A172 (cell line): ENCODE measurements around the gene UBE2N. TPM values are rescaled to one million over a fixed set of nuclear protein-coding genes. Genes with fewer than 3 reads are reported as not detected.

Experiments used
- DNase-seq: peaks from one replicate; pipeline ENCODE4 v3.0.0-alpha.2; 2015; ENCODE audit warnings: low spot score
- total RNA-seq: library from RNA; depleted of rRNA; stranded (reverse); fragments of >200 nt; shearing (Covaris generic); gene quantifications from 2 replicates; pipeline ENCODE4 v1.2.3, GENCODE V29; 2014

The UBE2N gene
- total RNA-seq, 1 experiment from 2014 or later = 89.7 TPM

DNA sequence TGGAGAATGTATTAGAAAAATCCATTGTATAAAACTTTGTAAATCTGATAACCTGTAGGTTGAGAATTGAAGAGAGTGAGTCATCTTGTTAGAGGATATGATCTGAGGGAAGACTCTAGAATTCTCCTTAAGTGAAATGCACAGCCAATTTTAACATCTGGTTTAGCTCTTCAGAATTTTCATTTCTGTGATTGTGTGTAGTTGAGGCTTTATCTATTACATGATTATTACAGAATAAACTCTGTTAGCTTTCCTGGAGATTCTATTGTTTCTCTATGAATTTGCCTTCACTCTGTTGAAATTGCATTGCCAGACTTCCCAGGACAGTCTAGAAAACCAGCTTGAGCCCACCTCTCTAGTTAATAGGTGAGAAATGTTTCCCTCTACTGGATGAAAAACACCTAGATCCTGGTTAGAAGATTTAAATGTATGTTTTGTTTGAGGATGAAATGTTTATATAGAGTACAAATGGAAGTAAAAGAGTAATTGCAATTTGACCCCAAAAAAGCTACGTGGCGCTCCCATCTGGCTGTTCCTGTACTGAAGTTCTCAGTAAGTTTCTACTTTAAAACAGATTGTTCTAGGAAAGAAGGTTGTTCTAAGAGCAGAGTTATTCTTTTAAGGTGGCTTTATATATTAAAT is 61.1 kb downstream of the UBE2N start:
- no peak for DNase-seq

DNA sequence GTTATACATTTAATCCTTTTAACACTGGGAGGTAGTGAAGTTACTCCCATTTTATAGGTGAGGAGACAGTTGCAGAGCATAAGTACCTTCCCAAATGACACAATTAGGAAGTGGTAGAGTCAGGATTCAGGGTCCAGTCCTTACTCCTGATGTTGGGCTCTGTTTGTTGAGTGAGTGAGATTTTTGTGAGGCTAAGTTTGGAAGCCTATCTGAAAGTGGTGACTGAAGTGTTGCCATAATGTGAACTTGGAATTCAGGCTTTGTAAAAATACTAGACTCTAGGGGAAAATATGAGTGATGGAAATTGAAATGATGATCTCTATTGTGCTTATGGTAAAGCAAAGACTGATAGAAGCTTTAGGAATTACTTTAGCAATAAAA is 61.8 kb downstream of the UBE2N start:
- no peak for DNase-seq

DNA sequence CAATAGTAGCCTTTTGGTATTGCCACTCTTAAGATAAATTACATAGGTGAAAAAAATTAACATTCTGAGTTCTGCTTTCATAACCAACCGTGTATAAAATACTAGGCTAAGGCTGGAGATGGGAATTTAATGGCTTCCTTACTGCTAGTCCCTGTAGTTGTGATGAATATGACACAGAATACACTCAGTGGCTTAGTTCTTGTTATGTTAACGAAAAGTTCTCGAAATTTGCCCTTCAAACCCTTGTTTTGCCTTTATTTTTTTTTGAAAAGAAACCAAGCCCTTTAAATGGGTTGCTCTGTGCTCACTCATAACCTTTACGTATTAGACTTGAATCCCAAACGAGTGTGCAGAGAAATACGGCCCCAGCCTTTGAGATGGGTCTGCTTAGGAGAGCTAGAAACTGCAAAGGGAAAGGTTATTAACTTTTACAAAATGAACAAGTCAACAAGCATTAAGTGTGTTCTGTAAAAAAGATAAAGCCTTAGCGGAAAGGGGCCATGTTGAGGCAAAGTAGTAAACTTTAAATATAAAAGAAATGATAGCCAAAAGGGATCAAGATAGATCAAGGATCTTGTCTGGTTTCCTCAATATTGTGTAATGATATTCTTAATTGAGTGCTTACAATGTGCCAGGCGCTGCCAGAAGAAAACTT is 62.3 kb downstream of the UBE2N start:
- no peak for DNase-seq

DNA sequence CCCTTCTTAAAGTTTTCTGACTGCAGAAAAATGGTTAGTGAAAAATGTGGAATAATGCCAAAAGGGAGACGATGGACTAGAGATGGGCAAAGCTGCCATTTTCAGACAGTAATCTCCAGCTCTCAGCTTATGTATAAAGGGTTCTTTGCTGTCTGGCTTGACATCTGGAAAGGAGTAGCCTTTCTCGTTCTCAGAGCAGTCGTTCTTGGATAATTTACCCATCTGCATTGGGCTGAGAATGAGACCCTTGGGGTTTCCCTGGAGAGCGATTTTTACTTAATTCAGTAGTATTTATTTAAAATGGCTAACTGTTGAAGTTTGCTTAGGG is 62.8 kb downstream of the UBE2N start:
- DNase-seq = peak; percentile 28

DNA sequence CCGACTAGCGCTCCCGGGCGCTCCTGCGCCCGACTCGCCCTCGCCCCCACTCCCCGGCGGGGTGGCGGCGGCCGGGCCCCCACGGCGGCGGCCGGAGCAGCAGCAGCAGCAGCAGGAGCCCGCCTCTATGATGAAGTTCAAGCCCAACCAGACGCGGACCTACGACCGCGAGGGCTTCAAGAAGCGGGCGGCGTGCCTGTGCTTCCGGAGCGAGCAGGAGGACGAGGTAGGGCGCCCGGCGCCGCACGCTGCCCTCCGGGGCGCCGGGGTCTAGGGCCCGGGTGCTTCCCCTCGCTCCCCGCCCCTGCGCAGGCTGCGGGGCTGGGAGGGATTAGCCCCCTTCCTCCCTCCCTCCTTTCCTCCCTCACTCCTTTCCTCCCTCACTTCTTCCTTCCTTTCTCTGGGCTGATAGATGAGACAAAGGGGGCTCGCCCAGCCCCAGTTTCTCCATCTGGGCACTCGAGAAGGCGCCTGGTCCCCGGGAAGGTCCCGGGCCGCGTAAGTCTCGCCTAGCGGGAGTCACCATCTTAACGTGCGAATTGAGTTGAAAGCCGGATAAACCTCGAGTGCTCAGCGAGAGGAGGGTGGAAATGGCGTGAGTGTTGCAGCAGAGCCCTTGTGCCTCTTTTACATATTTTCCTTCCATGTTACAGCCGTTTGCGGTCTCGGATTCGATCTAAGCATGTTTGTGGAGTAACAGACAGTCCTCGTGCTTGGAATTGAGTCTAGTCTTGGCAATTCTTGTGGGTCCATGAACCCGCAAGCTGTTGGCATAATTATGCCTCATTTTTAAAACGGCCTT is 63.4 kb downstream of the UBE2N start:
- DNase-seq = peak; percentile 40

DNA sequence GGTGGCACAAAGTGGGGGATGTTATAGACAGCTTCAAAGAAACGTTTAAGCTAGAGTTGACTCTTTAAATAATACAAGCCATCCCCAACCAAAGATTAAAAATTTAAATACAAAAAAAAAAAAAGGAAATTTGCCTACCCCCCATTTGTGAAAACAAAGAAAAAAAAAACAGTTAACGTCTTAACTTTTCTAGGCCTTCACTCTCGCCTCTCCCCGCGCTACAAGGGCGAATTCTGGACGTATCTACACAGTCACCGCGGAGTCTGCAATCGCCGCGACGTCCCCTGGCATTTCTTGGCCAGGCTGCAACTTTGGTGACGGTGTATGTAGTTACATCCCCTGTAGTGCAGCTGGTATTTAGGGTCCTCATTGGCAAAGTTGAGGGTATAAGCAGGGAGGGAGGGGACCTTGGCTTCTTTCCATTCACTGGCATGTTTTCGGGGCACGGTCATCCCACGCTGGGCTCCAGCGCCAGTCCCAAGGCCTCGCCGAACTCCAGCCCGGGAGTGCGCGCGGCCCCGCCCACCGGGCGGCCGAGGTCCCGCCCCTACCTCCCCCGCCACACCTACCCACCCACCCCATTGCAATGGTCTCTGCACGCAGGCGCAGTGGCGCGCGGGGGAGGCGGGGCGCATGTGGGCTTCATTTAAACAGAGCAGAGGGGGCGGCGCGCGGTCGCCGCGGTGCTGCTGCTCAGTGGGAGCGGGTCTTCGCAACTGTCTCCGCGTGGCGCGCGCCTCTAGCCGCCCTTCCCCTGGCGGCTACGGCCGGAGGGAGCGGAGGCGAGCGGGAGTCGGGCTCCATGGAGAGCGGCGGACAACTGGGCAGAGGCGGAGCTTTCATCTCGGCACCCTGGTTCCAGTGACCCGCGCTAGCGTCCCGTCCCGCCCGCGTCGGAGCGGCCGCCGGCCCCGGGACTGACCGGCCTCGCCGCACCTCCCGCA is 64.2 kb downstream of the UBE2N start, which contains the start of gene NUDT4:
NUDT4 (plus strand) TSS at position 674 of the 944 bp plus-strand sequence. CDS start 398 bp downstream, outside the sequence.
- DNase-seq = peak; percentile 75

DNA sequence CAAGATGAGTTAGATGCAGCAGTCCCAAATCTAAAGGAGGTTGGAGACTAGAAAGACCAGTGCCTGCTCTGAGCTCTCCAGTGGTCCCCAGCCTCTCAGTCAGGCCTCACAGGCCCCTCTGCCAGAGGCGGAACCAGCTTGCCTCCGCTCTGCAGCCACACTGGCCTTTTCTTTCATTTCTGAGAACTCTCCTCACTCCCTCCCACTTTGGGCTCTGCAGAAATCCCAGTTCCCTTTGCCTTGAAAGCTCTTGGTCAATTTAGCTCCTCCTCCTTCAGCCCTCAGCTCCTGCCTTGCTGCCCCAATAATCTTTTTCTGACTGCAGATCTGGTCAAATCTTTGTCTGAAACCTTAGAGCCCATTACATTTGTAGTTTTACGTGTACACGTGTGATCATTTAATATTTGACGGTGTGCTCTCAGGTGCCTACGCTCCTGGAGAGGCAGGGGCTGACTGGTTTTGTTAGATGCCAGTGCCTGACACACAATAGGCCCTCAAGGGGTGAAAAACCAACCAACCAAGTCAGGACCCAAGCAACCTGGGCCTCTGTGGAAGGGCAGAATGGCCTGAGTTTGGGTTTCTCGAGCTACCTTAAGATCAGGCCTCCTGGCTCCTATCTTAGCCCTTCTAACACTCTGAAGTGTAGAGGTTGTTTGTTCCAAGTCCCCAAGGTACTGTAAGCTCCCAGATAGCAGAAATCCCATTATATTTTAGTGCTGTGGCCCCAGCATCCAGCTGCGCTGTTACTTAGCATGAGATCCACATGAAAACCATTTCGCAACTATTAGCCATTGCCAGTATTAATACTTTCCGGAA is 65.1 kb downstream of the UBE2N start:
- DNase-seq = no peak

DNA sequence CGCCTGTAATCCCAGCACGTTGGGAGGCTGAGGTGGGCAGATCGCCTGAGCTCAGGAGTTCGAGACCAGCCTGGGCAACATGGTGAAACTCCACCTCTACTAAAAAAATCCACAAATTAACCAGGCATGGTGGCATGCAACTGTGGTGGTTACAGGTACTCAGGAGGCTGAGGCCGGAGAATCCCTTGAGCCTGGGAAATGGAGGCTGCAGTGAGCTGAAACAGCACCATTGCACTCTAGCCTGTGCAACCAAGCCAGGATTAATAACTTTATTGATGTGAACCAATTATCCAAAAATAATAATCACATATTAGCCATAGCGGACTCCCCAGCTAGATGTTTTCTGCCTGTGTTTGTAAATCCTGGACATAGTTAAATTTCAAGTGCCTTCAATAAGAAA is 65.8 kb downstream of the UBE2N start:
- no peak for DNase-seq

DNA sequence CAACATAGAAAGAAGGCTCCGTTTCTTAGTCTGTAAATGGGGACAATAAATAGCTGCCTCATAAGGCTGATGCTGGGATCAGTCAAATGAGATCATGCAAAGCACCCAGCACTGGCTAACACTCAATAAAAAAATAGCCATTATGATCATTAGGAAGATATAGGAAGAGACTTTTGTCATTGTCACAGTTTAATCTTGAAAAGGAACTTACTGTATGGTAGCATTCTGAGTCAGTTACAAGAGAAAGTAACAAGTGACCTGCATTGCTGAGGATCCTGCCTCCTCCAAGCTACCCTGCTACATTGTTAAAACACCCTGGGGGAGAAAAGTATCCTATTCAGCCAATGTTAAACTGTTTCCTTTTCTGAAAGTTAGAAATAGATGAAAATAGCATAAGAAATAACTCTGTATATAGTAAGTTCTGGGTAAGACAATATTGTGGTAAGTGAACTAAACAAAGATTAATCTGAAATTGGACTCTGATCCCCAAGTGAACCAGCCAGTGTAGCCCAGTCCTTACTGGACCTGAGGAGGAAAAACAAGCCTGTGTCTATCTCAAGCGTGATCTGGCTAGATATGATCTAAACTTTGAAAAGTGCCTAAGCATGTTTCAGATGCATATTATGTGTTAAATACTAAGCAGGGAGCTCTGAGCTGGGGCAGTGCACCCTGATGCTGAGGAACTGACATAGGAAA is 67.6 kb downstream of the UBE2N start:
- DNase-seq = no peak

DNA sequence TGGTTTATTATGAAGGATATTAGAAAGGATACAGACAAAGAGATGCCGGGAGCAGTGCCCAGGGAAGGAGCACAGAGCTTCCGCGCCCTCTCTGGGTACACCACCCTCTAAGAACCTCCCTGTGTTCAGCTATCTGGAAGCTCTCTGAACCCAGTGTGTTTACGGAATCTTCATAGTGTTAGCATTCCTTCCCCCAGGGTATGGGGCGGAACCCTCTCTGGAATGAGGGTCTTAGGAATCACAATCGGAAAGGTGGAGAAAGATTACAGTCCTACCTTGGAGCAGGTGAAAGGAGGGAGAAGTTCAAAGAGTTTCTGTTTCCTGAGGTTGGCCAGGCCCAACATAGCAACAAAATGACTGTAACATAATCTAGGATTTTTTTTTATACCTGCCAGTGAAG is 70.8 kb downstream of the UBE2N start:
- DNase-seq = no peak

DNA sequence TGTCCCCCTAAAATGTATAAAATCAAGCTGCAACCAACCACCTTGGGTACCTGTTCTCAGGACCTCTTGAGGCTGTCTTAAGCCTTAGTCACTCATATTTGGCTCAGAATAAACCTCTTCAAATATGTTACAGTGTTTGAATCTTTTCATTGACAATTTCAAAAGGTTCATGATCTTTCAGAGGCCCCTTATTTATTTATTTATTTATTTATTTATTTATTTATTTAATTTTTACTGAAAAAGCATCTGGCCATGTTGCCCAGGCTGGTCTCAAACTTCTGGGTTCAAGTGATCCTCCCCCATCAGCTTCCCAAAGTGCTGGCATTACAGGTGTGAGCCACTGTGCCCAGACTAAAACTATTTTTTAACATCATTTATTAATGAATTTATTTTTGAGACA is 72.2 kb downstream of the UBE2N start:
- DNase-seq = no peak

DNA sequence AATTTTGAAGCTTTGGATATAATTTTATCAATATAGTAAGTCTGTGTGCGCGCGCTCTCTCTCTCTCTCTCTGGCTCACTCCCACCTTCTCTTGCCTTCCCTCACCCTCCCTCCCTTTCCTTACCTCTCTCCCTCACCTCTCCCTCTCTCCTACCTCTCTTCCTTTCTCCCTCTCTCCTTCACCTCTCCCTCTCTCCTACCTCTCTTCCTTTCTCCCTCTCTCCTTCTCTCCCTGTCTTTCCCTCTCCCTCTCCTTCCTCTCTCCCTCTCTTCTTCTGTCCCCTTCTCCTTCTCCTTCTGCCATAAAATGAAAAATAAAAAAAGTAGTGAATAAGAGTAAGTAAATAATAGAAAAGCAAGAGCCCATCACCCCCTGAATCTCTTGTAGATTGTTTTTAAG is 73.0 kb downstream of the UBE2N start:
- no peak for DNase-seq

DNA sequence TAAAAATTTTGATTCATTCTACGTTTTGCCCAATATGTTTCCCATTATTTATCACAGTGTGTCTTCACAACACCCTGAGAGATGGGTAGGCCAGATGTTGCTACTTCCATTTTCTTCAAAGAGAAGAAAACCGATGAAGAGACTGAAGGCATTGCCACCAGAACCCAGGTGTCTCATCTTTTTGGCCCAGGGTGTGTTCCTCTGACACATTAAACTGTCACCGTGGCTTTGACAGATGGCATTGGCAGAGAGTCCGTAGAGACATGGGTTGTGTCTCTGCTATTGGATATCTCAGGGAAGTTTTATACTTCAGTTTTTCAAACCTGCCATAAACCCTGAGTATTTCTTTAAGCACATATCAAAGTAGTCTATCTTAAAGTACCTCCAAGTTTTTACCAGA is 75.3 kb downstream of the UBE2N start:
- no peak for DNase-seq

DNA sequence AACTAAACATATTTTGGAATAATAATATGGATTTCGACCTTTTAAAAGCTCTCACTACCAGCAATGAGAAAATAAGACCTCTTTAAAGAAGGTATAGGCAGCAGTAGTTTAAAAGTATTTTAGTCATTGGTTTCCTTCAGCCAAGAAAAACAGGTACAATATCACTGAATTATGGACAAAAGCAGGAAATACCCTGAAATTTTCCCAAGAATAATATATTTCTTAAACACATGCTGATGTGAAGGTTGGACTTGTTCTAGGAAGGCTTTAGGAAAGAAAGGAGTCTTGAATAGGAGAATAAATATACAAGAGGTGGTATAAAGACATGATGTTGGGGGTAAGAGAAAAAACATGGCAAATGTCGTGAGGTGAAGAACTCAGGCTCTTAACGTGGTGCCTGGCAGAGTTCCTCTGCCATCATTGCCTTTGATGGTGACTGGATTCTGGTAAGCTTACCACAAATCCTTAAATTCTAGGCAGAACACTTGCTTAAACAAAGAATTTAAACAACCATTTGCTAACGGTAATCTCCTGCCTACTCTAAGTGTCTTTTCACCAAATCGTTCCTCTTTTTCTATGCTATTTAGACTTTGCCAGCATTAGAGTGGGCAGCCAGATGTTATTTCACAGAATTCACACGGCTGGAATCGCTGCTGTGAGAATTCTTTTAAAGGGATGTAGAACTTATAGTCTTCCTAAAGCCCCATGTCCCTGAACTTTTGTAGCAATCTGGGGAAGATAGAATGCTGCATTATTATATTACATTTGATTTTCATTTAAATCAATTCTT is 75.9 kb downstream of the UBE2N start:
- no peak for DNase-seq

DNA sequence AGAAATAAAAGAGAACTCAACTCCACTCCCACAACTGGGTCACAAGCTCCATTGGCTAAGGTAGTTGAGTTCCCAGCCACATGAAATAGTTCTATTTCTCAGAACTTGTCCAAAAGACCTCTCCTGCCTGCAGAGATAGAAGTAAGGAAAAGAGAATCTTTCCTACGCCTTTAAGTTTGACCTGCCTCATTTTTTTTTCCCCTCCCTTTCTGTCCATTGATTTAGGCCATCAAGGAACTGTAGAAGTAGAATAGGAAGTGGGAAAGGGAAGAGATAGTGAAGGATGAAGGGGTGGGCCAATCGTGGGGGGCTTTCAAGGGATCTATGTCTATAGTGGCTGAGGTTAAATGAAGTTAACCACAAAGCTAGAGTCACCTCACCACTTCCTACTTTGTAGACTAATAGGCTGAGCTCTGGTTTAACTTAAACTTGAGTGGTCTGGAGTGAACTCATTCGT is 77.9 kb downstream of the UBE2N start:
- DNase-seq = no peak

DNA sequence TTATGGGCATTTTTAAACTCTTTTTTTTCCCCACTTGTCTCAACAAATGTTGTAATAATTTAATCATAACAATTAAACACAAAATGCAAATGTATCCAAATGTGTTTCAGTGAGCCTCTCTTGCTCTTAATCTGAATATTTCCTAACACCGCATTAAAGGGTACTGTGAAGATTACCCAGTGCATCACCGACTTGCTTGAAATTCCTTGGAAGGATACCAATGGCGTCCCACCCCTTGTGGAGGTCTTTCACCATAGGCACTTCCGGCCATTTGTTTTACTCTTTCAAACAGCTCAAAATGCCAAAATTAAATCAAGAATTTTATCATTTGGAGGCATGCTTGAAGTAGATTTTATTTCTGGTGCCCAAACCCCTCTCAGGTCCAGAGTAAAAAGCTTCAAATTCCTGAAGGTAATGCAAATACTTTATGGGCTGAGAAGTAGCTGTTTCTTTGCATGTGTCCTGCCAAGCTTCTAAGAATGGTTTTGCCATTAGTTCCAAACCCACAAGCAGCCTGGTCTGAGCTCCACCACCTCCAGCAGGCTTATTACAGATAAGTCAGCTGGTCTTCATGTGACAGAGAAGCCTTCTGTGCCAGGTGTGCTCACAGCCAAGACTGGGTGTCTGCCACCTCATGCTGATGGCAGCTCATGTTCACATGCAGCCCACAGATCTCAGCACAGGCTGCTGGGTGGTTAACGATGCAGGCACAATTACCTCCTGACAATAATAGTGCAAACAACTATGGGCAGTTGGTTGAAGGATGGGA is 80.4 kb downstream of the UBE2N start:
- peak; percentile 22 for DNase-seq

DNA sequence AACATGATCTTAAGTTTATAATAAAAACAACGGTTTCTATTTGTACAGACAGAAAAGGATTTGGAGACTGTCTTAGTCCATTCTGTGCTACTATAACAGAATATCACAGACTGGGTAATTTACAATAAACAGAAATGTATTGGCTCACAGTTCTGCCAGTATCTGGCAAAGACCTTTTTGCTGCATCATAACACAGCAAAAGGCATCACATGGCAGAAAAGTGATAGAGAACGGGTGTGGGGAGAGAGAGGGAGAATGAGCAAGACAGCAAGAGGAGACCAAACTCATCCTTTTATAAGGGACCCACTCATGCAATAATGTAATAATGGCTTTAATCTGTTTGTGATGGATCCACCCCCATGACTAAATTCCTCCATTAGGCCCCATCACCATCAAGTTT is 81.1 kb downstream of the UBE2N start:
- DNase-seq = no peak

DNA sequence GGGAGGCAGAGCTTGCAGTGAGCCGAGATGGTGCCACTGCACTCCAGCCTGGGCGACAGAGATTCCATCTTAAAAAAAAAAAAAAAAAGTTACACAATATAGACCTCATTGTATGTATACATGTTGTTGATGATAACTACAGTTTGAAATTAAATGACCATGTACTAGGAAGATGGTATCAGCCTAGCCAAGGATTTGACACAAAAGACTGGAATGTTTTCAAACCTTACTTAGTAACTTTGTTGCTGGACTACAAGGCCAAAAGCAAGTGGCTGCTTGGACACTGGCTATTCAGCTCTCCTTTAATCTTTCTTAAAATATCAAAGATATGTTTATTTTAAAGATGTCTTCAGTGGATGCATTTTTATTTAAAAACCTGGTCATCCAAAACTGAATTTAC is 82.9 kb downstream of the UBE2N start:
- DNase-seq = no peak

DNA sequence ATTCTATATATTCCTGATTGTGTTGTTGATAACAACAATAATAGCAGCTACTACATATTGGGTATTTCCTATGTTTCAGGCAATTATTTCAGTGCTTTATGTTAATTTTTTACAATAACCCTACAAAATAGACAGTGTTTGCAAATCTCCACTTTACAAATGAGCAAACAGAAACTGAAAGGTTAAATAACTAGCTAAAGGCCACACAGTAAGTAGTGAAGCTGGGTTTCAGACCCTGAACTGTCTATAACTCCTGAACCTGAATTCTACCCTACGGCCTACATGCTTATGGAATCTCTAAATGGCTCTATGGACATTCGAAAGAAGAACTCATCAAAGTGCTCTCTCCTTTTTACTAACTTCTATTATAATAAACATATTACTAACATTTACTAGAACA is 83.7 kb downstream of the UBE2N start:
- no peak for DNase-seq
